Measurements from ENCODE around the gene ST3GAL2.

GRCh38 chr16:70467608-70468007, 28.7 kb upstream of the ST3GAL2 start:
- no peak for TF ChIP-seq EZH2 (IDR thresholded peaks at IDR 0.05; ENCODE audit: borderline replicate concordance, control insufficient read depth, low read depth, low read length)
- no peak for TF ChIP-seq CTCF (IDR thresholded peaks at IDR 0.05 in 2 of 3, conservative IDR thresholded peaks at IDR 0.05 in 1 of 3; ENCODE audit: control insufficient read depth in 2 of 3, extremely low read depth in 1 of 3, insufficient read depth in 1 of 3, low read depth in 3 of 3, low read length in 3 of 3)
- no peak for TF ChIP-seq HDGF (IDR thresholded peaks at IDR 0.05)
- TF ChIP-seq CBX3 (IDR thresholded peaks at IDR 0.05; ENCODE audit: borderline replicate concordance, low read depth) = no peak
- no peak for TF ChIP-seq ATF2 (IDR thresholded peaks at IDR 0.05; ENCODE audit: low read length)
- TF ChIP-seq ZNF274 (IDR thresholded peaks at IDR 0.05; ENCODE audit: insufficient read depth, insufficient read length) = no peak
- TF ChIP-seq POLR2AphosphoS5 (IDR thresholded peaks at IDR 0.05; ENCODE audit: low read length) = no peak
- no peak for TF ChIP-seq NFYB (IDR thresholded peaks at IDR 0.05; ENCODE audit: insufficient read depth, low read depth, low read length)
- TF ChIP-seq EP300 (IDR thresholded peaks at IDR 0.05; ENCODE audit: borderline replicate concordance in 1 of 2, control insufficient read depth in 1 of 2, low read depth in 2 of 2, low read length in 2 of 2) = no peak
- no peak for TF ChIP-seq GATAD2B (conservative IDR thresholded peaks at IDR 0.05; ENCODE audit: low read depth)
- no peak for TF ChIP-seq SPI1 (IDR thresholded peaks at IDR 0.05; ENCODE audit: borderline replicate concordance, insufficient read depth, low read depth, low read length)
- TF ChIP-seq JUND (IDR thresholded peaks at IDR 0.05; ENCODE audit: low read depth, low read length) = no peak
- no peak for TF ChIP-seq EGR1 (IDR thresholded peaks at IDR 0.05; ENCODE audit: borderline replicate concordance in 1 of 2, low read depth in 2 of 2, low read length in 2 of 2)
- TF ChIP-seq RB1 (IDR thresholded peaks at IDR 0.05; ENCODE audit: borderline replicate concordance) = no peak

Data from GM12878 (cell line).